Ovary (tissue), 3 donors: Measurements from ENCODE around the gene TM4SF18.

Source experiments
- CTCF ChIP-seq, 3 donors: fragments of 450-650 bp in 2 of 3; fragments of 200-600 bp in 1 of 3; IDR thresholded peaks; one replicate each; pipeline versions ENCODE4 v1.5.1 to v1.8.0; 2016 to 2022; ENCODE audit warnings: antibody characterized with exemption in 3 of 3, mild to moderate bottlenecking in 1 of 3
- EP300 ChIP-seq: sonication (generic); formaldehyde crosslinking; IDR thresholded peaks from one replicate; pipeline ENCODE4 v1.6.1; 2017; ENCODE audit warnings: antibody characterized with exemption
- POLR2A ChIP-seq: fragments of 450-650 bp; IDR thresholded peaks from one replicate; pipeline ENCODE4 v1.6.1; 2017; ENCODE audit warnings: antibody characterized with exemption, mild to moderate bottlenecking, moderate library complexity
- donor health status: DM: no; HTN: no; CAD: no.

GRCh38 chr3:149273096-149273751, 60.2 kb downstream of the TM4SF18 start:
- TF ChIP-seq CTCF (IDR thresholded peaks at IDR 0.05) (peak; percentile 89 to 97 (median 96)), POLR2A (no peak), EP300 (no peak)
